HepG2 (cell line): Measurements from ENCODE around the gene TOB1. TPM values are rescaled to one million over a fixed set of nuclear protein-coding genes. Genes with fewer than 3 reads are reported as not detected.

ENCODE experiments used
- ATF4 ChIP-seq, 2 experiments: fragments of 450-650 bp in 1 of 2; sonication (generic) in 1 of 2; formaldehyde crosslinking; IDR thresholded peaks; 2 replicates each; pipeline versions ENCODE4 v1.5.0 to v1.8.0; 2020 to 2022; ENCODE audit warnings: mild to moderate bottlenecking in 1 of 2, missing genetic modification reagents in 1 of 2
- ETV5 ChIP-seq: IDR thresholded peaks from 2 replicates; pipeline ENCODE4 v1.6.1; 2018; ENCODE audit warnings: missing biosample characterization, missing genetic modification reagents, inconsistent platforms, borderline replicate concordance
- EZH2 ChIP-seq: conservative IDR thresholded peaks from 2 replicates; pipeline ENCODE4 v1.6.1; 2012; ENCODE audit warnings: mild to moderate bottlenecking, low read depth, low read length, moderate library complexity
- GATA4 ChIP-seq: sonication (generic); IDR thresholded peaks from 2 replicates; pipeline ENCODE4 v1.6.1; 2016; ENCODE audit warnings: antibody characterized with exemption, low read depth, borderline replicate concordance
- ISL2 ChIP-seq: sonication (generic); formaldehyde crosslinking; IDR thresholded peaks from 2 replicates; pipeline ENCODE4 v1.5.0; 2020; ENCODE audit warnings: missing genetic modification reagents
- KLF11 ChIP-seq: IDR thresholded peaks from 2 replicates; pipeline ENCODE4 v1.6.1; 2016; ENCODE audit warnings: missing compliant biosample characterization
- KLF12 ChIP-seq: sonication (generic); formaldehyde crosslinking; IDR thresholded peaks from 2 replicates; pipeline ENCODE4 v1.4.0; 2020; ENCODE audit warnings: missing genetic modification reagents, borderline replicate concordance
- MED1 ChIP-seq: sonication (generic); formaldehyde crosslinking; IDR thresholded peaks from 2 replicates; pipeline ENCODE4 v1.4.0; 2020; ENCODE audit warnings: missing genetic modification reagents
- NFRKB ChIP-seq: fragments of 450-650 bp; IDR thresholded peaks from 2 replicates; pipeline ENCODE4 v1.6.1; 2017
- POLR2G ChIP-seq: fragments of 200-400 bp; formaldehyde crosslinking; IDR thresholded peaks from 2 replicates; pipeline ENCODE4 v1.6.1; 2018; ENCODE audit warnings: mild to moderate bottlenecking, low read depth, low read length, moderate library complexity
- RBAK ChIP-seq: sonication (generic); formaldehyde crosslinking; IDR thresholded peaks from 2 replicates; pipeline ENCODE4 v1.5.1; 2020; ENCODE audit warnings: mild to moderate bottlenecking, missing genetic modification reagents
- RBFOX2 ChIP-seq: fragments of 200-400 bp; formaldehyde crosslinking; IDR thresholded peaks from 2 replicates; pipeline ENCODE4 v1.6.1; 2017; ENCODE audit warnings: low read depth, mild to moderate bottlenecking, low read length
- RFXAP ChIP-seq: sonication (generic); formaldehyde crosslinking; IDR thresholded peaks from 2 replicates; pipeline ENCODE4 v1.4.0; 2020; ENCODE audit warnings: missing genetic modification reagents, borderline replicate concordance
- RNF2 ChIP-seq: fragments of 450-650 bp; conservative IDR thresholded peaks from 2 replicates; pipeline ENCODE4 v1.6.1; 2016; ENCODE audit warnings: low read depth
- WIZ ChIP-seq: sonication (generic); formaldehyde crosslinking; IDR thresholded peaks from 2 replicates; pipeline ENCODE4 v1.5.1; 2020; ENCODE audit warnings: mild to moderate bottlenecking, missing genetic modification reagents
- ZBTB33 ChIP-seq: sonication (generic); formaldehyde crosslinking; IDR thresholded peaks from 2 replicates; pipeline ENCODE4 v1.4.0; 2020; ENCODE audit warnings: missing genetic modification reagents
- ZBTB38 ChIP-seq: sonication (generic); formaldehyde crosslinking; IDR thresholded peaks from 2 replicates; pipeline ENCODE4 v1.5.1; 2020; ENCODE audit warnings: mild to moderate bottlenecking, missing genetic modification reagents
- ZNF296 ChIP-seq: sonication (generic); formaldehyde crosslinking; conservative IDR thresholded peaks from 2 replicates; pipeline ENCODE4 v1.5.0; 2020; ENCODE audit warnings: mild to moderate bottlenecking, missing genetic modification reagents
- ZNF709 ChIP-seq: sonication (generic); formaldehyde crosslinking; IDR thresholded peaks from 2 replicates; pipeline ENCODE4 v1.5.0; 2020; ENCODE audit warnings: mild to moderate bottlenecking, missing genetic modification reagents
- polyA plus RNA-seq, 8 experiments: library from polyadenylated mRNA; depleted of rRNA in 3 of 8; stranded (reverse) in 7 of 8; unstranded in 1 of 8; fragments of >200 nt; fragmentation: Illumina TruSeq in 4 of 8; extraction: Trizol in 4 of 8; gene quantifications; 2 replicates each; pipeline versions ENCODE4 v1.2.1 to v1.2.3, GENCODE V29; 2011 to 2016; ENCODE audit warnings: low read depth in 4 of 8, missing spikeins in 1 of 8, mixed read lengths in 1 of 8; ENCODE audit not compliant: insufficient read depth in 1 of 8
- total RNA-seq, 5 experiments: library from RNA; depleted of rRNA; stranded (reverse); fragments of >200 nt; fragmentation: Illumina TruSeq; extraction: Trizol; gene quantifications; 2 replicates each; pipeline ENCODE4 v1.2.3, GENCODE V29; 2016; ENCODE audit warnings: low read depth in 1 of 5
- TF ChIP-seq, protein P1 (sequence below): sonication (generic); formaldehyde crosslinking; conservative IDR thresholded peaks from 2 replicates; pipeline ENCODE4 v1.4.0; 2020; ENCODE audit warnings: missing genetic modification reagents
- TF ChIP-seq, protein P2 (sequence below): sonication (generic); formaldehyde crosslinking; IDR thresholded peaks from 2 replicates; pipeline ENCODE4 v1.5.0; 2020; ENCODE audit warnings: missing genetic modification reagents, mild to moderate bottlenecking, borderline replicate concordance
- TF ChIP-seq, protein P3 (sequence below): sonication (generic); formaldehyde crosslinking; IDR thresholded peaks from 2 replicates; pipeline ENCODE4 v1.5.1; 2020; ENCODE audit warnings: mild to moderate bottlenecking, moderate library complexity, missing genetic modification reagents

TOB1 gene
- total and polyA plus RNA-seq, 2 of the 13 experiments (the other 11 are each of a cell fraction or from before 2014, with no cell fraction given): 21.9 to 57.7 TPM

GRCh38 chr17:50884439-50885311, 18.5 kb upstream of the TOB1 start (continued):
- TF ChIP-seq ISL2 (CRISPR knock-in tag): peak; percentile 53; the same call in 1 of the 2 replicates
- TF ChIP-seq KLF11 (CRISPR knock-in tag): no peak
- no peak for TF ChIP-seq RBAK (CRISPR knock-in tag)
- TF ChIP-seq GATA4: 0 out of 2 replicates have a peak, but pooled peaks have one; percentile 57
- TF ChIP-seq RNF2: no peak
- TF ChIP-seq, protein P1, sequence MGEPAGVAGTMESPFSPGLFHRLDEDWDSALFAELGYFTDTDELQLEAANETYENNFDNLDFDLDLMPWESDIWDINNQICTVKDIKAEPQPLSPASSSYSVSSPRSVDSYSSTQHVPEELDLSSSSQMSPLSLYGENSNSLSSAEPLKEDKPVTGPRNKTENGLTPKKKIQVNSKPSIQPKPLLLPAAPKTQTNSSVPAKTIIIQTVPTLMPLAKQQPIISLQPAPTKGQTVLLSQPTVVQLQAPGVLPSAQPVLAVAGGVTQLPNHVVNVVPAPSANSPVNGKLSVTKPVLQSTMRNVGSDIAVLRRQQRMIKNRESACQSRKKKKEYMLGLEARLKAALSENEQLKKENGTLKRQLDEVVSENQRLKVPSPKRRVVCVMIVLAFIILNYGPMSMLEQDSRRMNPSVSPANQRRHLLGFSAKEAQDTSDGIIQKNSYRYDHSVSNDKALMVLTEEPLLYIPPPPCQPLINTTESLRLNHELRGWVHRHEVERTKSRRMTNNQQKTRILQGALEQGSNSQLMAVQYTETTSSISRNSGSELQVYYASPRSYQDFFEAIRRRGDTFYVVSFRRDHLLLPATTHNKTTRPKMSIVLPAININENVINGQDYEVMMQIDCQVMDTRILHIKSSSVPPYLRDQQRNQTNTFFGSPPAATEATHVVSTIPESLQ (CRISPR knock-in tag): no peak
- peak; percentile 87 for TF ChIP-seq MED1 (CRISPR knock-in tag)
- TF ChIP-seq, protein P2, sequence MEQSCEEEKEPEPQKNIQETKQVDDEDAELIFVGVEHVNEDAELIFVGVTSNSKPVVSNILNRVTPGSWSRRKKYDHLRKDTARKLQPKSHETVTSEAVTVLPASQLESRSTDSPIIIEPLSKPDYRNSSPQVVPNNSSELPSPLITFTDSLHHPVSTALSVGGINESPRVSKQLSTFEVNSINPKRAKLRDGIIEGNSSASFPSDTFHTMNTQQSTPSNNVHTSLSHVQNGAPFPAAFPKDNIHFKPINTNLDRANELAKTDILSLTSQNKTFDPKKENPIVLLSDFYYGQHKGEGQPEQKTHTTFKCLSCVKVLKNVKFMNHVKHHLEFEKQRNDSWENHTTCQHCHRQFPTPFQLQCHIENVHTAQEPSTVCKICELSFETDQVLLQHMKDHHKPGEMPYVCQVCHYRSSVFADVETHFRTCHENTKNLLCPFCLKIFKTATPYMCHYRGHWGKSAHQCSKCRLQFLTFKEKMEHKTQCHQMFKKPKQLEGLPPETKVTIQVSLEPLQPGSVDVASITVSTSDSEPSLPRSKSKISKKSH: no peak
- peak; percentile 51; the same call in 1 of the 2 replicates for TF ChIP-seq WIZ
- TF ChIP-seq RBFOX2: no peak
- TF ChIP-seq, protein P3, sequence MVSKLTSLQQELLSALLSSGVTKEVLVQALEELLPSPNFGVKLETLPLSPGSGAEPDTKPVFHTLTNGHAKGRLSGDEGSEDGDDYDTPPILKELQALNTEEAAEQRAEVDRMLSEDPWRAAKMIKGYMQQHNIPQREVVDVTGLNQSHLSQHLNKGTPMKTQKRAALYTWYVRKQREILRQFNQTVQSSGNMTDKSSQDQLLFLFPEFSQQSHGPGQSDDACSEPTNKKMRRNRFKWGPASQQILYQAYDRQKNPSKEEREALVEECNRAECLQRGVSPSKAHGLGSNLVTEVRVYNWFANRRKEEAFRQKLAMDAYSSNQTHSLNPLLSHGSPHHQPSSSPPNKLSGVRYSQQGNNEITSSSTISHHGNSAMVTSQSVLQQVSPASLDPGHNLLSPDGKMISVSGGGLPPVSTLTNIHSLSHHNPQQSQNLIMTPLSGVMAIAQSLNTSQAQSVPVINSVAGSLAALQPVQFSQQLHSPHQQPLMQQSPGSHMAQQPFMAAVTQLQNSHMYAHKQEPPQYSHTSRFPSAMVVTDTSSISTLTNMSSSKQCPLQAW (CRISPR knock-in tag): no peak
- no peak for TF ChIP-seq KLF12
- TF ChIP-seq ETV5 (CRISPR knock-in tag): peak; percentile 84; the same call in 1 of the 2 replicates
- TF ChIP-seq NFRKB: no peak
- no peak for TF ChIP-seq ATF4 (CRISPR knock-in tag; IDR thresholded peaks at IDR 0.05)
- TF ChIP-seq ZBTB33 (CRISPR knock-in tag): no peak
- peak; percentile 22 for TF ChIP-seq ZBTB38 (CRISPR knock-in tag)
- TF ChIP-seq ZNF709: peak; percentile 27; the same call in 1 of the 2 replicates
- TF ChIP-seq EZH2: no peak
- TF ChIP-seq ZNF296: no peak
- peak; percentile 82 for TF ChIP-seq RFXAP (CRISPR knock-in tag)
- TF ChIP-seq POLR2G: no peak; the same call in 1 of the 2 replicates
